ENCODE data around the gene THOC6.

- TF ChIP-seq EZH2phosphoT487 (IDR thresholded peaks at IDR 0.05; ENCODE audit: borderline replicate concordance, low read length): no peak
- no peak for TF ChIP-seq CTCF (IDR thresholded peaks at IDR 0.05; ENCODE audit: low read depth, low read length, poor library complexity, severe bottlenecking)
Measured at GRCh38 chr16:2985462-2985861, 38.4 kb upstream of the THOC6 start.

Measured in DOHH2 (cell line).